B cell (primary cell): ENCODE data around the gene TOMM6. TPM values are rescaled to one million over a fixed set of nuclear protein-coding genes. Genes with fewer than 3 reads are reported as not detected.

Experiments used
- ATAC-seq: fragments of 200-7000 bp; cut with Tn5 transposase; one replicate; pipeline ENCODE4 v1.10.0; 2021; ENCODE audit warnings: low read depth, mild to moderate bottlenecking, moderate number of reproducible peaks, moderate library complexity
- CTCF ChIA-PET: fragments of 350-600 bp; sonication (Branson Sonifier 250); formaldehyde crosslinking; loops from one replicate; lab custom pipeline; 2021; ENCODE audit warnings: antibody characterized with exemption, inconsistent platforms; lab: Charles Lee
- POLR2A ChIA-PET: fragments of 350-600 bp; sonication (Branson Sonifier 250); formaldehyde crosslinking; loops from one replicate; lab custom pipeline; 2021; ENCODE audit warnings: antibody characterized with exemption; lab: Charles Lee
- DNase-seq: peaks from one replicate; pipeline ENCODE4 v3.0.0; 2013
- H2AFZ ChIP-seq: 2 replicates; pipeline ENCODE4 v1.6.1; 2012; ENCODE audit warnings: mild to moderate bottlenecking, low read depth, low read length; ENCODE audit not compliant: insufficient read depth, poor library complexity, severe bottlenecking
- H3K27ac ChIP-seq, 2 donors: 1 replicate in 1 of 2; 2 replicates in 1 of 2; pipeline ENCODE4 v1.5.1; 2012 to 2013; ENCODE audit warnings: low read length in 2 of 2, mild to moderate bottlenecking in 2 of 2, moderate library complexity in 1 of 2
- H3K27me3 ChIP-seq, 4 experiments: fragments of 200-600 bp in 1 of 4; sonication (generic) in 1 of 4; replicated peaks in 1 of 4; 1 replicate in 2 of 4; 2 replicates in 2 of 4; pipeline versions ENCODE4 v1.6.1 to v1.7.0; 2013 to 2016; ENCODE audit warnings: low read length in 3 of 4, mild to moderate bottlenecking in 2 of 4, mixed read lengths in 1 of 4, moderate library complexity in 1 of 4; ENCODE audit not compliant: insufficient read depth in 4 of 4, control insufficient read depth in 3 of 4; ENCODE audit errors: control extremely low read depth in 1 of 4
- H3K36me3 ChIP-seq, 2 experiments: replicated peaks in 1 of 2; 1 replicate in 1 of 2; 2 replicates in 1 of 2; pipeline versions ENCODE4 v1.6.1 to v1.7.1; 2013; ENCODE audit warnings: low read length in 1 of 2; ENCODE audit not compliant: insufficient read depth in 2 of 2, control insufficient read depth in 1 of 2; ENCODE audit errors: control extremely low read depth in 1 of 2, extremely low read depth in 1 of 2
- H3K4me1 ChIP-seq, 2 donors: fragments of 200-600 bp in 1 of 2; sonication (generic) in 1 of 2; 1 replicate in 1 of 2; 2 replicates in 1 of 2; pipeline versions ENCODE4 v1.5.1 to v1.6.1; 2013 to 2017; ENCODE audit warnings: low read length in 2 of 2; ENCODE audit not compliant: control insufficient read depth in 2 of 2, insufficient read depth in 2 of 2
- H3K4me2 ChIP-seq: replicated peaks from 2 replicates; pipeline ENCODE3; 2012; ENCODE audit warnings: mild to moderate bottlenecking, low read depth, low read length; ENCODE audit not compliant: poor library complexity, severe bottlenecking
- H3K4me3 ChIP-seq, 5 experiments: fragments of 200-600 bp in 1 of 5; sonication (generic) in 1 of 5; 1 replicate in 3 of 5; 2 replicates in 2 of 5; pipeline versions ENCODE4 v1.5.1 to v1.7.0; 2011 to 2016; ENCODE audit warnings: low read length in 4 of 5, mild to moderate bottlenecking in 4 of 5, low read depth in 2 of 5, control low read depth in 1 of 5, moderate library complexity in 1 of 5; ENCODE audit not compliant: insufficient read depth in 1 of 5; ENCODE audit errors: control extremely low read depth in 1 of 5, extremely low read depth in 1 of 5
- H3K79me2 ChIP-seq: fragments of 200-600 bp; sonication (generic); one replicate; pipeline ENCODE4 v1.6.0; 2016; ENCODE audit warnings: low read length; ENCODE audit not compliant: control insufficient read depth, insufficient read depth
- H3K9ac ChIP-seq: fragments of 200-600 bp; sonication (generic); 2 replicates; pipeline ENCODE4 v1.6.1; 2017; ENCODE audit warnings: mild to moderate bottlenecking, low read length, moderate library complexity
- H3K9me3 ChIP-seq, 3 donors: one replicate each; pipeline versions ENCODE4 v1.6.1 to v1.7.1; 2013; ENCODE audit warnings: low read length in 2 of 3; ENCODE audit not compliant: control insufficient read depth in 2 of 3, insufficient read depth in 1 of 3; ENCODE audit errors: control extremely low read depth in 1 of 3
- H4K20me1 ChIP-seq: 2 replicates; pipeline ENCODE4 v1.6.0; 2012; ENCODE audit warnings: mild to moderate bottlenecking, low read length; ENCODE audit not compliant: insufficient read depth, control insufficient read depth, poor library complexity, severe bottlenecking
- H3K27ac Mint-ChIP-seq: one replicate; pipeline ENCODE4 v1.8.0; 2021; ENCODE audit warnings: mixed read lengths
- H3K27me3 Mint-ChIP-seq: one replicate; pipeline ENCODE4 v1.8.0; 2021; ENCODE audit warnings: mixed read lengths
- H3K4me1 Mint-ChIP-seq: one replicate; pipeline ENCODE4 v1.8.0; 2021; ENCODE audit warnings: mixed read lengths
- H3K4me3 Mint-ChIP-seq: one replicate; pipeline ENCODE4 v1.8.0; 2021; ENCODE audit warnings: mixed read lengths
- H3K9me3 Mint-ChIP-seq: one replicate; pipeline ENCODE4 v1.8.0; 2022; ENCODE audit warnings: mixed read lengths; ENCODE audit not compliant: insufficient read depth
- EZH2 ChIP-seq: IDR thresholded peaks from 2 replicates; pipeline ENCODE4 v1.6.1; 2012; ENCODE audit warnings: borderline replicate concordance, low read depth, mild to moderate bottlenecking, moderate library complexity, low read length; ENCODE audit not compliant: insufficient read depth, poor library complexity, severe bottlenecking
- WGBS: methylation state at CpG from one replicate; pipeline ENCODE4 v1.1.5; 2013; ENCODE audit warnings: missing lambda C conversion rate; ENCODE audit not compliant: insufficient coverage; 5-methylcytosine and 5-hydroxymethylcytosine counted together
- intact Hi-C: fragments of 100-400 bp; cut with micrococcal nuclease; formaldehyde crosslinking; loops from one replicate; pipeline ENCODE4 v1.10.0; 2022
- polyA plus RNA-seq: library from polyadenylated mRNA; depleted of rRNA; stranded (reverse); fragments of >200 nt; gene quantifications from 2 replicates; pipeline ENCODE4 v1.2.3, GENCODE V29; 2012
- total RNA-seq, 2 donors: library from RNA; stranded (reverse); fragments of 120-200 nt in 1 of 2; gene quantifications; 1 replicate in 1 of 2; 2 replicates in 1 of 2; pipeline versions ENCODE4 v1.2.3 to v1.2.4, GENCODE V29; 2013 to 2022
- TF ChIP-seq, protein P1 (sequence below): fragments of 200-600 bp; IDR thresholded peaks from one replicate; pipeline ENCODE4 v1.8.0; 2022; ENCODE audit warnings: antibody characterized with exemption, mild to moderate bottlenecking

The TOMM6 gene
- total and polyA plus RNA-seq, 2 donors (not counting 1 experiment from before 2014, with no cell fraction given) = 117 to 239 TPM

DNA sequence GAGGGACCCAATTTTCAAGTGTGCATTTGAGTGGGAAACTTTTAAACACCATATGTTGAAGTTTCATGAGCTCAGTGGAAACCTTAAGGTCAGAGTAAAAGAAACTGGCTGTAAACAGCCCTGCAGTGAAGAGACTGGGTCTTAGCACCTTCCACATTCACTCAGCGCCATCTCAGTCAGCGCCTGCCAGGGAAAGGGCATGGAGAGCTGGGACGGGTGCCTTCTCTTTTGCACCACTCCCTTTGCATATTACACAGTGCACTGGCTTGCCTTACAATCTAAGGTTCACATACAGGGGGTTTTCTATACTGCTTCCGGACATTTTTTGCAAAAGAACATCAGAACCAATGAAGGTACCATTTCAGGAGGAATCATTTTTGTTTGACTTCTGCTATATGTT, 4.5 kb downstream of the TOMM6 start:
- intact Hi-C loops = no loop called here
- Histone ChIP-seq H3K4me3 (no peak overlapping the region), H3K9ac (no peak overlapping the region), H2AFZ (no peak overlapping the region), H3K4me1 (peaks cover 4 to 9% of the 10 kb centered on the region in 2 donors), H3K27ac (no peak overlapping the region), H3K9me3 (no peaks in the 10 kb centered on the region), H3K79me2 (peaks cover 24% of the 10 kb centered on the region), H3K4me2 (no peak overlapping the region), H4K20me1 (peaks cover 13% of the 10 kb centered on the region), H3K36me3 (peaks cover 0 to 51% of the 10 kb centered on the region in 2 experiments), H3K27me3 (no peaks in the 10 kb centered on the region)
- no peaks in the 10 kb centered on the region for H3K9me3 Mint-ChIP-seq
- no peaks in the 10 kb centered on the region for H3K27me3 Mint-ChIP-seq
- TF ChIP-seq, protein P1, sequence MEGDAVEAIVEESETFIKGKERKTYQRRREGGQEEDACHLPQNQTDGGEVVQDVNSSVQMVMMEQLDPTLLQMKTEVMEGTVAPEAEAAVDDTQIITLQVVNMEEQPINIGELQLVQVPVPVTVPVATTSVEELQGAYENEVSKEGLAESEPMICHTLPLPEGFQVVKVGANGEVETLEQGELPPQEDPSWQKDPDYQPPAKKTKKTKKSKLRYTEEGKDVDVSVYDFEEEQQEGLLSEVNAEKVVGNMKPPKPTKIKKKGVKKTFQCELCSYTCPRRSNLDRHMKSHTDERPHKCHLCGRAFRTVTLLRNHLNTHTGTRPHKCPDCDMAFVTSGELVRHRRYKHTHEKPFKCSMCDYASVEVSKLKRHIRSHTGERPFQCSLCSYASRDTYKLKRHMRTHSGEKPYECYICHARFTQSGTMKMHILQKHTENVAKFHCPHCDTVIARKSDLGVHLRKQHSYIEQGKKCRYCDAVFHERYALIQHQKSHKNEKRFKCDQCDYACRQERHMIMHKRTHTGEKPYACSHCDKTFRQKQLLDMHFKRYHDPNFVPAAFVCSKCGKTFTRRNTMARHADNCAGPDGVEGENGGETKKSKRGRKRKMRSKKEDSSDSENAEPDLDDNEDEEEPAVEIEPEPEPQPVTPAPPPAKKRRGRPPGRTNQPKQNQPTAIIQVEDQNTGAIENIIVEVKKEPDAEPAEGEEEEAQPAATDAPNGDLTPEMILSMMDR = no peak
- no peak for TF ChIP-seq EZH2
- peaks cover 10% of the 10 kb centered on the region for H3K4me1 Mint-ChIP-seq
- H3K4me3 Mint-ChIP-seq = no peak overlapping the region
- no peak for DNase-seq
- H3K27ac Mint-ChIP-seq = no peak overlapping the region
- ATAC-seq = no peak
- ChIA-PET CTCF (no interaction called here), POLR2A (no interaction called here)
- 90% methylated on average over 3 of the region's 4 CpGs for WGBS

DNA sequence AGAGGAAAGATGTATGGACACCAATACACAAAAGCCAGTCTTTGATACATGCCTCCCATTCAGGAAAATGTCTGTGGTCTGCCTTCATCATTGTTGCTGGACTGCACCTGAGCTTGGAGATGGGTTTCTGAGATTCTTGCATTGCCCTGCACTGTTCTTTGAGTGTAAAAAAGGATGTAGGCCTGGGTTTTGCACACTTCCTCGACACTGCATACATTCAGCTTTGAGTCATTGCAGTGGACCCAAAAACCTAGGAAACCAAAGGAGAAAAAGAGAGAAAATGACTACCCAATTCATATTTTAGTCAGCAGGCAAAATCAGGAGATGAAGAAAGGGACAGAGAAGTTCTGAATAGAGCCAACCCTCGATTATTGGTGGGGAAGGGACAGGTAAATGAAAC, 9.0 kb downstream of the TOMM6 start:
- no peaks in the 10 kb centered on the region for H3K4me1 ChIP-seq
- H3K4me2 ChIP-seq = no peak overlapping the region
- no peak overlapping the region for H2AFZ ChIP-seq
- H4K20me1 ChIP-seq = no peaks in the 10 kb centered on the region
- ATAC-seq = no peak
- H3K9me3 ChIP-seq = no peaks in the 10 kb centered on the region
- WGBS = no CpG with 5 or more reads among the region's 2 CpGs
- H3K36me3 ChIP-seq = peaks cover 0 to 24% of the 10 kb centered on the region in 2 experiments
- POLR2A ChIA-PET = no interaction called here
- no peak overlapping the region for H3K4me3 ChIP-seq
- Mint-ChIP-seq H3K4me1 (no peaks in the 10 kb centered on the region), H3K9me3 (no peaks in the 10 kb centered on the region), H3K4me3 (no peak overlapping the region), H3K27ac (no peak overlapping the region), H3K27me3 (no peaks in the 10 kb centered on the region)
- H3K27me3 ChIP-seq = no peaks in the 10 kb centered on the region
- H3K9ac ChIP-seq = no peak overlapping the region
- H3K79me2 ChIP-seq = peaks cover 3% of the 10 kb centered on the region
- CTCF ChIA-PET = no interaction called here
- TF ChIP-seq EZH2 = no peak
- TF ChIP-seq, protein P1 = no peak
- H3K27ac ChIP-seq = no peak overlapping the region
- DNase-seq = no peak
- intact Hi-C loops = no loop called here
